ENCODE data around the gene GAA.

GRCh38 chr17:80130992-80131391 lies 29.6 kb downstream of the GAA start:
- no peak for TF ChIP-seq POLR2A (IDR thresholded peaks at IDR 0.05)
- TF ChIP-seq, protein P1, sequence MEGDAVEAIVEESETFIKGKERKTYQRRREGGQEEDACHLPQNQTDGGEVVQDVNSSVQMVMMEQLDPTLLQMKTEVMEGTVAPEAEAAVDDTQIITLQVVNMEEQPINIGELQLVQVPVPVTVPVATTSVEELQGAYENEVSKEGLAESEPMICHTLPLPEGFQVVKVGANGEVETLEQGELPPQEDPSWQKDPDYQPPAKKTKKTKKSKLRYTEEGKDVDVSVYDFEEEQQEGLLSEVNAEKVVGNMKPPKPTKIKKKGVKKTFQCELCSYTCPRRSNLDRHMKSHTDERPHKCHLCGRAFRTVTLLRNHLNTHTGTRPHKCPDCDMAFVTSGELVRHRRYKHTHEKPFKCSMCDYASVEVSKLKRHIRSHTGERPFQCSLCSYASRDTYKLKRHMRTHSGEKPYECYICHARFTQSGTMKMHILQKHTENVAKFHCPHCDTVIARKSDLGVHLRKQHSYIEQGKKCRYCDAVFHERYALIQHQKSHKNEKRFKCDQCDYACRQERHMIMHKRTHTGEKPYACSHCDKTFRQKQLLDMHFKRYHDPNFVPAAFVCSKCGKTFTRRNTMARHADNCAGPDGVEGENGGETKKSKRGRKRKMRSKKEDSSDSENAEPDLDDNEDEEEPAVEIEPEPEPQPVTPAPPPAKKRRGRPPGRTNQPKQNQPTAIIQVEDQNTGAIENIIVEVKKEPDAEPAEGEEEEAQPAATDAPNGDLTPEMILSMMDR (IDR thresholded peaks at IDR 0.05), result no peak
- no peak for TF ChIP-seq POLR2AphosphoS5 (IDR thresholded peaks at IDR 0.05)

Data from gastroesophageal sphincter (tissue), 3 donors.